GM18858 (cell line): Measurements from ENCODE around the gene C7orf57.
"Not testable (repeated sequence)": the region's sequence is repeated elsewhere in the genome, so short reads cannot be mapped to it uniquely, and the experiment has no call there.

Experiments
- ATAC-seq: cut with Tn5 transposase; IDR thresholded peaks from one replicate; pipeline ENCODE4 v1.9.1; 2021; ENCODE audit not compliant: unreplicated experiment

Gene C7orf57

DNA sequence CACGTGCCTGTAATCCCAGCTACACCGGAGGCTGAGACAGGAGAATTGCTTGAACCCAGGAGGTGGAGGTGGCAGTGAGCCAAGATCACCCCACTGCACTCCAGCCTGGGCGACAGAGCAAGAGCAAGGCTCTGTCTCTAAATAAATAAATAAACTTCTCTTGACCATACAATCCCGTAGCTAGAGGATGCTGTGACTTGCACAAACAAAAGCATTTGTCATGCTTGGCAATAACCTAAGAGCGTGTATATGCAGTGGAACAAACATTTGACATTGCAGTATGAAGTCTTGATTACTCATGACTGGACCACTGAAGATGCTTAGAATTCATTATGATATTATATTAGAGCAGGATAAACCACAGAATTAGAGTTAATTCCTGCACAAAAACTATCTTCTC lies 1.4 kb upstream of the C7orf57 start:
- no peak for ATAC-seq

DNA sequence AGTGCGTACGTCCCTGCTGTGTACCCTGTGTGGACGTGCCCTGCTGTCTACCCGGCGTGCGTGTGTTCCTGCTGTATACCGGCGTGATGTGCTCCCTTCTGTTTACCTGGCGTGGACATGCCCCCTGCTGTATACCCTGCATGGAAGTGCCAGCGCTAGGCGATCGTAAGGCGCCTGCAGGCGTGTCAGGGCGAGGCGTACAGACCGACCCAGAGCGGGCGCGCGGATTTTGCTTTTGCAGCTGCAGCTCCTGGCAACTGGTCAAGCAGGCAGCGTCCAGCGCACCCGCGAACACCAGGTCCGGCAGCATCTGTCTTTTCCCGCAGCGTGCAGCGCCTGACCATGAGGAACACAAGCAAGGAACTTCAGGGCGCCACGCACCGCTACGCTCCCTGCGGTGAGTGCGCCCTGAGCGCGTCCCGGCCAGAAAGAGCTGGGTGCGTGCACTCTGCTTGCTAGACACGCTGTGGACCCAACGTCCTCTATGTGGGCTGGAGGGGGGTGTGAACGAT lies 680 bp downstream of the C7orf57 start:
- no peak for ATAC-seq

DNA sequence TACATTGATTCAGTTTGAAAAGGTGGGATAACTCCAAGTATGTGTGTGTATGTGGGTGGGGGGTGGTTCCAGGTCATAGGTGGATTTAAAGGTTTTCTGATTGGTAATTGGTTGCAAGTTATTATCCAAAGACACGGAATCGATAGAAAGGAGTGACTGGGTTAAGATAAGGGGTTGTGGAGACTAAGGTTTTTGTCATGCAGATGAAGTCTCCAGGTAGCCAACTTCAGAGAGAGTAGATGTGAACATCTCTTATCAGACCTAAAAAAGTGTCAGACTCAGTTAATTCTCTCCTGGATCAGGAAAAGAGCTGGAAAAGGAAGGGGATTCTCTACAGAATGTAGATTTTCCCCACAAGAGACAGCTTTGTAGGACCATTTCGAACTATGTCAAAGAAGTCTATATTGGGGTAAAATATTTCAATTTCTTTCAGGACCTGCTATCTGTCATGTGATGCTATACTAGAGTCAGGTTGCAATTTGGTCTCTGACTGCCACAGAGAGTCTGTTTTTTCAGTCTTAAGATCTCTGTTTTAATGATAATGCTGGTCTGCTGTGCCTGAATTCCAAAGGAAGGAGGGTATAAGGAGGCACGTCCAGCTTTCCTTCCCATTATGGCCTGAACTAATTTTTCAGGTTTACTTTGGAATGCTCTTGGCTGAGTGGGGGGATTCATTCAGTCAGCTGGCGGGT lies 3.6 kb downstream of the C7orf57 start:
- no peak for ATAC-seq

DNA sequence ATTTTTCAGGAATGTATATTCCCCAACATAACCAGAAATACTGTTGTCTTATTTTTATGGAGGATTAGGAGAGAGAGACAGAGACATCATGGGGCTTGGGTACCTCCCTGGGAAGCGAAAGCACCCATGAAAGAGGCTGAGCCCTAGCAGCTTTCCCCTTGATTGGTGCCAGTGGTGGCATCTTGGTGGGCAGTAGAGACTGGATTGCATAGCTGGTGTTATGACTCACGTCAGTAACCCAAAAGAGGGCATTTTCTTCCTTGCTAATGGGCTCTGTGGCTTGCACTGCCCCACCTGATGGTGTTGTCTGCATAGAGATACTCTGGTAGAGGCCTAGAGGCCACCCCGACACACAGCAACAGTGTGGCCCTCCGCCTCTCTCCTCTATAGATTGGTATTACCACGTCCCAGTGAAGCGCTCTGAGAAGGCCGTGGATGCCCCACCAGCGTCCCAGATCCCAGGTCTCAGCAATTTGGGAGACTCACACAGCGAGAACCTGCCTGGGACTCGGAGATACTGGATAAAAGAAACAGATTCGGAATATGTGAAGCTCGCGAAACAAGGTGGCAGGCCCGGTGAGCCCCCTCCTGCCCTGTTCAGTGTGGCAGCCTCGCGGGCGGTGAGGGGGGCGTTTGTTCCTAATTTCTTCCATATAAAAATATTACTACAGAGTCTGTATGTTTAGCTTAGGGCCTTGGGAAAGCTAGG lies 5.8 kb downstream of the C7orf57 start:
- no peak for ATAC-seq

DNA sequence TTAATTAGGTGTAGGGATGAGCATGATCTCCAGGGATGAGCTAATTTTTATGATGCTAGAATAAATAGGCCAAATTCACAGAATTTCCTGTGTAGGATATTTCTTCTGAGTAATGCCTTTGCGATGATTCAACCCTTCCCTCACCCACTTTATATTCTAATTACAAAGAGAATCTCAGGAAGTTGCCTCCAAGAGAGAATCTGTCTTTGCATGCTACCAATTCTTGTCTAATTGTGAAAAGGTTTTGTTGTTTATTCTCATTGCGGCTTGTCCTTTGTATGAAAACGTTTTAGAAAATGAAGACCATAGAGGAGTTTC lies 6.3 kb downstream of the C7orf57 start:
- no peak for ATAC-seq

DNA sequence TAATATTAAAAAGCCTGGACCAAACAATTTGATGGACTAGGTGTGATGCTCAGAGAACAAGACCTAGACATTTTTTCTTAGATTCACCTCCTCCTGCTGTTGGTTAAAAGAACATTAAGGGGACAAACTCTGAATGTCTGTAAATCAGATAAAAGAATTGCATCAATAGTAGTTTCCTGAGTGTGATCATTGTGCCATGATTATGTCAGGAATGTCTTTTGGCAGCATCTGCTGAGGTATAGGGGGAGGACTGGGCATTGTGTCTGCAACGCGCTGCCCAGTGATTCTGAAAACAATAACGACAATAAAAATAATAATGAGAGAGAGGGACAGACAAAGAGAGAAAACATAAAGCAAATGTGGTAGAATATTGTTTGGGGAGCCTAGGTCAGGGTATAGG lies 6.9 kb downstream of the C7orf57 start:
- ATAC-seq, result no peak

DNA sequence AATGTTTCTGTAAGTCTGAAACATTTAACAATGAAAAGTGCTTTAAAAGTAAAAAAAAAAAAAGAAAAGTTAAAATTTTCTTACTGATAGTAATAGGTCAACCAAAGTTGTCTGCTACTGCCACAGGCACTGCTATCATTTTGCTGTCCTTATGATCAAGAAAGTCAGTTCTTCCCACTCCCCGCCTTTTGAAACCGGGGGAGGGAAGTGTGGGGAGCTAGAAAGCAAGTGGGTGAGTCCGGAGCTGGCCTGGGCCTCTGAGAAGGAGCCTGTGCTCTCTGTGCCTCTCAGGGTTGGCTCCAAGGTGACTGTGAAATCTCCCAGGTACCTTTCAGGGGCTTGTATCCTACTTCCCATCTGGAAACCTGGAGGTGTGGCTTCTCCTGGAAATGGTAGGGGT lies 7.3 kb downstream of the C7orf57 start:
- no peak for ATAC-seq

DNA sequence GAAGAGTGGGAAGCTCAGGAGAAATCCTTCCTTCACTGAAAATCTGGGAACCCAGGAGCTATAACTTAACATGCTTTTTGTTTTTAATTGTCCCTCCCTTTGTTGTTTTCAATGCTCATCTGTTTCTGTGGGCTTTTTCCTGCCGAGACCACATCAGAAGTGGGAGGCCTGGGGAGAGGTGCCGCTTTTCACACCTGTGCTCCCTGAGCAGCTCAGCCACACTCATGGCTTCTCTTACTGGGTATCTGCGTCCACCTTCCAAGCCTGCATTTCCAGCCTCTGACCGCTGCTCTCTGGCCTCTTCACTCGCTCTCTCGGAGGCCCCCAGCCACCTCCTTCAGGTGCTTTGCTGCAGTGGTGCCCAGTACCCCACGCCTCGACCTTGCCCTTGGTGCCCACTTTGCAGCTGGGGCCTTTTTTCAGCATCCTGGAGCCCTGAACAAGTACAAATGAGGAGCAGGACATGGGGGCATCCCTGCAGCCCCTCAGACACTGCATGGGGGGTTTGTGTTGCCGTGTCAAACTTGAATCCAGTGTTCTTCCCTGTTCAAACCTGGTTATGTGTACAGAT lies 9.9 kb downstream of the C7orf57 start:
- ATAC-seq, result no peak

DNA sequence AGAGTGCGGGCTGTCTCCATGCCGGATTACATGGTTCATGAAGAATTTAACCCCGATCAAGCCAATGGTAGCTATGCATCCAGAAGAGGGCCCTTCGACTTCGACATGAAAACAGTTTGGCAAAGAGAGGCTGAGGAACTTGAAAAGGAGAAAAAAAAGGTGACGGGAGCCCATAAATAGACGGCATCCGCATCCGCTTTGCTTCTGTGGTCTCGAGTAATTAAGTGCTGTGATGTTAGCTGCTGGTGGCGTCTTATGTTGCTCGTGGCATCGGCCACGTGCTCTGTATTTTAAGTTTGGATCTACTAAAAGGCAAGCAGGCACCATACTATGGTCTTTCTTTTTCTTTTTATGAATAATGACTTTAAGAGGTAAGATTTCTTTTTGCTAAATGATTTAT lies 11.1 kb downstream of the C7orf57 start:
- ATAC-seq, result no peak

DNA sequence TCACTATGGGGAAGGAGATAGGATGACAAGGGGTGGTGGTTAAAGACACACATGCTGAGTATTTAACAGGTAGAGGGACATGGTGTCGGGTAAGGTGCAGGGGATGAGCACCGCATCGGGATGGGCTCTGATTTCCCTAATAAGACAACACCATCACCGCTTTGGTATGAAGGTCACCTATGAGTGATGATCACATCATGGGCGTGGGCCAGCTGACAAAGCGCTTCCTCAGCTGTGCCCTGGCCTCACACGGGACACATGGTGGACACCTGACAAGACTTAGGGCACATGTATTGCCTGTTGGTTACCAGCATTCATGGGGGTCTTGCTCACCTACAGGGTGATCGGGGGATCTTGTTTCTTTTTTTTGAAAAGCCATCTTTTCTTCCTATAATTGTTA lies 12.8 kb downstream of the C7orf57 start:
- ATAC-seq, result no peak

DNA sequence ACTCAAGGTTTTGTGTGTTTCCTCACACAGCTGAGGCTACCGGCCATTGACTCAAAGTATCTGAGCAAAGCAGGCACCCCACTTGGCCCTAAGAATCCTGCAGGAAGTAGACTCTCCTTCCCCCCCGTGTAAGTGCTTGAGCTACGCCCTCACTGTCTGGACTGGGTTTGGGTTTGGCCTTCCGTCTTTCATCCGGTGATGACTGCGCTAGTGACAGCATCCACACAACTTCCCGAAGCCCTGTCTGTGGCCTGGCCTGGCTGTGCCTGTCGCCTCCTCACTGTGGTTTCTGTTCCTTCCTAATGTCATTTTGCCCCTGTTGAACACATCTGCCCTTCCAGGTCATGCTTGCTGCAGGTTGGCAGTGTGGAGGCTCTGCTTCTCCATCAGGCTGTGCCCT lies 14.5 kb downstream of the C7orf57 start:
- no peak for ATAC-seq

DNA sequence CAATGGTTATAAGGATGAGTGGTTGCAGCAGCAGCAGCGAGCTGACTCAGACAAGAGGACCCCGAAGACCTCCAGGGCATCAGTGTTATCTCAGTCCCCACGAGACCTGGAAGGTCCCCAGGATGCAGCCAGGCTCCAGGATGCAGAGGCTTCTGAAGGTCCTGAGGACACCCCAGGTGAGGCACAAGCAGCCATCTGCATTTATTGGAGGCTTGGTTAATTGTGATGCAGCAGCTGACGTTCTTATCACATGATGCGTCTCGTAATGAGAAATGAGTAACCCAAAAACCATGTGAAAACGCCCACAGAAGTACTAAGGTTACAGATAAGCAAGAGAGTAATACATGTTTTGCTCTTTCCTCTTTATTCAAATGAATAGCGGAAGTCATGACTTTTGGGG lies 17.4 kb downstream of the C7orf57 start:
- ATAC-seq, result no peak

DNA sequence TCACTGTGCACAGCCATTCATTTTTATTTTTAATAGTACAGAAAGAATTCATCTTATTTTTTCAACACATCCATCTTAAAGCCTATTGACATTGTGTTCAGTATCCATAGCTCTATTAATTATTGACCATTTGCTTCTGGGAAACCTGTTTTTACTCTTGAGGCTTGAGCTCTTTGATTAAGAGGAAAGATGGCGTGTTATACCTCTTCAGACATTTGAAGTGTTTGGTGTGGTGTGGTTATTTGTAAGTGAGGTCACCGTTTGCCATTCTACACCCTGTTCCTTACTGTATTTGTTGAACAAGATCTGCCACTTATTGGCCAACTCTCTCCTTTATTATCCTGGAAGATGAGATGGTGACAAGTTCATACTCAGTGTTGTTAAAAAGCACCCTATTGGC lies 18.4 kb downstream of the C7orf57 start:
- ATAC-seq, result no peak

DNA sequence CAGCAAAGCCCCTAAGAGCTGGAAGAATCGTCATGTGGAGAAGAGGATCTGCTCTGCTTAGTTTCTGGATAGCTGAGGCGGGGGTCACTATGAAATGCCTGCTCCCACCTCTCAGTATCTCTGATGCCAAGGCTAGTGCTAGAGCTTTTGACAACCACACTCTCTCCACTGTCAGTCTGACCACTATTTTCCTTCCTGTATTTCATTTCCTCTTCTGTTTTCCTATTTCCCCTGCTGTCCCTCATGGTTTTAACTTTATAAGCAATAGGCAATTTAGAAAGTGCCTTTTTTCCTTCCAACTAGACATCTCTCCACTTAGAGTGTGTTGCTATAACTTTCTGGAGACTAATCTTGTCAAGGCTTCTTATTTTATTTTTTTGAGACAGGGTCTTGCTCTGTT lies 23.6 kb downstream of the C7orf57 start:
- no peak for ATAC-seq

DNA sequence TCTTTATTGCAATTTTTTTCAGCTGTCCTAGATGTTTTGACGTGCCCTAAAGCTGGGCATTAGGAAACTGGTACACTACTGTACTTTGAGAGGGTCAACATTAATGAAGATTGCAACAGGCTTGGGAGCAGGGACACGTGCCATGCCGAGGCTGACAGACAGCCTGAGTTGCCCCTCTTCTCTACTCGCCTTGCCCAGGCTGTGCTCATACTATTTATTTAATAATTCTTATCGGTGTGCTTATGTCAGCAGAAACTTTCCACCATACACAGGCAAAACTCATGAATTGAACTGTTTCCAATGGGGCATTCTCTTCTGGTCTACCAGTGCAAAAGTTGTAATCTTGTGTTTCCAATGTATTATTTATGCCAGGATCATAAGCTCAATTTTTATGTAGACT lies 24.4 kb downstream of the C7orf57 start:
- ATAC-seq, result no peak

DNA sequence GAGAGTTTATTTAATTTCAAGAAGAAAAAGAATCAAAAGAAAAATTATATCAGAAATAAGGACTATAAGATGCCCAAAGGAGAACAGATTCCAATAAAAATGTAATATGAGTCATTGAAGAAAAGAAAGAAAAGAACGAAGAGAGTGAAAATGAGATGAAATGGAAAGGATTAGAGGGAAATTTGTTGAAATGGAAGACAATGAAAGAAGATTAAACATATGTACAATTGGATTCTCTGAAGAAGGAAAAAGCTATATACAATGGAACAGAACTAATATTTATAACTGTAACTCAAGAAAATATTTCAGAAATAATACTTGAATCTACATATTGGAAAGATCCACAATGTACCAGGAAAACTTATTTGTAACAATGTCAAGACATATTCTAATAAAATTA lies 28.6 kb downstream of the C7orf57 start:
- no peak for ATAC-seq

DNA sequence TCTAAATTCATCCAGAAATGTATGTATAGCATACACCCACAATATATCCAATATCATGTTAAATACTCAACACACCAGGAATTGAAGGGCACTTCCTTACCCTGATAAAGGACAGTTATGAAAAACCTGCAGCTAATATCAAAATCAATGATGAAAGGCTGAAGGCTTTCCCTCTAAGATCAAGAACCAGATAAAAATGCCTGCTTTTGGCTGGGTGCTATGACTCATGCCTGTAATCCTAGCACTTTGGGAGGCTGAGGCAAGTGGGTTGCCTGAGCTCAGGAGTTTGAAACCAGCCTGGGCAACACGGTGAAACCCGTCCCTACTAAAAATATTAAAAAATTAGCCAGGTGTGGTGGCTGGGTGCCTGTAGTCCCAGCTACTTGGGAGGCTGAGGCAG lies 32.1 kb downstream of the C7orf57 start:
- no peak for ATAC-seq

DNA sequence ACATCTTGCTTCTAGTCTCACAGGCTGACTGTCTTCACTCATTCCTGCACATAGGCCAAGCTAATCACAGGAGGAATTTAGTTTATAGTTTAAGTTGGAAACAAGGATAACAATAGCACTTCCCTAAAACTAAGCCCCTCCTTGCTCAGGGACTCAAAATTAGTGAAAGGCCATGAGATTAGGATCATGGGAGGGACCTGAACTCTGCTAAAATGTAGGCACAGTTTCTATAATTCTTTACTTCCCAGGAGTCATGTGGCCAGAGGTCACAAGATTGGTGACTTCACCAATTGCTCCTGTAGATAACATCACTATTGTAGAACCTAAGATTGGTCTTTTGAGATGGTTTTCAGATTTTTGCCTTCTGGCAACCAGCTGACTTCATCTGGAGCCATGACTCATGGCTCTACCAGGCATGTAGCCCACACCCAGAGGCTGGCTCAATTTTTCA lies 38.9 kb downstream of the C7orf57 start:
- ATAC-seq, result no peak

DNA sequence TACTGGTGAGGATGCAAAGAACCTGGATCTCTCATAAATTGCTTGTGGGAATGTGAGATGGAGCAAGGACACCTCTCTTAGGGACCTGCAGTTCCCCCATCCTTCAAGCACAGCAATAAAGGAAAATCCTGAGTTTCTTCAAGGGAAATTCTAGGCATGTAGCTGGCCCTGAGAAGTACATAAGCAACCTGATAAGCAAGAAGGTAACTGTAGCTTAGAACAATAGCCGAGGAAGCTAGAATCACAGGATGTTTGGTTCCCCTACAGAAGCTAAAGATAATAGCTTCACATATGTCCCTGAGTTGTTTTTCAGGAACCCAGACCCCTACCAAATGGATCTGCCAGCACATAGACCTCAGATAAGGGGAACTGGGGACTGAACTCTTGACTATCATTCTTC lies 42.1 kb downstream of the C7orf57 start:
- no peak for ATAC-seq

DNA sequence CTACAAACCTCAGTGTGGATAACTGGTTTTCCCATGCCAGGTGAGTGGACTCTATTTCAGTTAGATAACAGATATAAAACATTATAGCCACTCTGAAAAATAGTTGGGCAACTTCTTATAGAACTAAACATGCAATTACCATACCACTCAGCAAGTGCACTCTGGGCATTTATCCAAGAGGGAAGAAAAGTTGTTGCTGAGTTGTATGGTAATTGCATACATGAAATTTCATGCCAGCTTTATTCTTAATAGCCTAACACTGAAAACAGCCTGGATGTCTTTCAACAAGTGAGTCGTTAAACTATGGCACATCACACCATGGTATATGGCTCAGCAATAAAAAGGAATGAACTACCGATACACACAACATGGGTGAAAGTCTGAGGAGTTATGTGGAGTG lies 43.1 kb downstream of the C7orf57 start:
- ATAC-seq, result no peak

DNA sequence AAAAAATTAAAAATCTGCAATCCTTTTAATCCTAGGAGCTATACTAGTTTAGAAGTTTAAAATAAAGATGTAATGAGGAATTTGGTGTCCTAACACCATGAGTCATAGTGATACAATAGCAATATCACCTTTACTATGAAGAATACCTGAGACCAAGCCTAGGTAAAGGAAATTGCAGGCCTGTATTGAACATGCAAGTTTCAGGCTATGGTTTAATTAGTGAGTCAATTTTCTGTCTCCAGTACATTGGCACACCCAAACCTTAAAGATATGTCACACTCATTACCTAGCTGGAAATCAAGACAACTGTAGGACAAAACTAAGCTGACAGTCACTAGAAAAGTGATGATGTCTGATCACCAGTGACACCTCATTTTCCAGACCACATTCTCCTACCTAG lies 47.0 kb downstream of the C7orf57 start:
- not testable (repeated sequence) for ATAC-seq

DNA sequence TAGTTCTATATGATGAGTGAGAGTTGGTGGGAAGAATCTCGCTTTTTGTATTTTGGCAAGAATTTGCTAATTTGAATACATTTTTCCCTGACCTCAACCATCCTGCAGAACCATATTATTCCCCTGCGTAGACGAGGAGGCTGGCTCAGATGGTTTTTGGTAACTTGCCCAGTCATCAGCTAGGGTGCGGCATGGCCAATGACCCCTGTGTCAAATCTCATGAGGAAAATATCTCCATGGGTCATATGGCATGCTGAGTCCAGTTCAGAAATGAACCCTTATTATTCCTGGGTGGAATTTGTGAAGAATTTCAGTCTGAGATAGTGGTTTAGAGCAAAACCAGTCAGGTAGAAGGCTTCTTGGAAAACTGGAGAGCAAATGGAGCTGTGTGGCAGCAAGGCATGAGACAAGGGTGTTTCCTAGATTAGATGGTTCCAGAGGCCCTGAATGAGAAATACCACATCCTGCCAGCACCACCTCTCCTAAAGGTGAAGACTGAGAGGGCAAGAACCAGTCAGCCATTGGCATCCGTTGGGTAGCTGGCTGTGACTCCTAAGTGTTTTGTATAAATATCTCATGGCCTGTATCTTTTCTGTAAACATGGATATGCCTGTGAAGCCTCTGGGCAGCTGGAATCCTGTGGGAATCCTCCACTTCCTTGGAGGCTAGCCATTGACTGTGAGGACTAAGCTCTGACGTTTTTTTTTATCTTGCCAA lies 47.9 kb downstream of the C7orf57 start:
- ATAC-seq, result no peak
